T-helper 22 cell (primary cell): ENCODE results near the gene GEN1.

Source experiments
- DNase-seq: peaks from one replicate; pipeline ENCODE4 v3.0.0-alpha.2; 2020; ENCODE audit warnings: low read depth

The GEN1 gene

GRCh38 chr2:17827316-17827715 is 73.4 kb downstream of the GEN1 start:
- no peak for DNase-seq

GRCh38 chr2:17827785-17828184 is 73.8 kb downstream of the GEN1 start:
- DNase-seq = no peak

DNA sequence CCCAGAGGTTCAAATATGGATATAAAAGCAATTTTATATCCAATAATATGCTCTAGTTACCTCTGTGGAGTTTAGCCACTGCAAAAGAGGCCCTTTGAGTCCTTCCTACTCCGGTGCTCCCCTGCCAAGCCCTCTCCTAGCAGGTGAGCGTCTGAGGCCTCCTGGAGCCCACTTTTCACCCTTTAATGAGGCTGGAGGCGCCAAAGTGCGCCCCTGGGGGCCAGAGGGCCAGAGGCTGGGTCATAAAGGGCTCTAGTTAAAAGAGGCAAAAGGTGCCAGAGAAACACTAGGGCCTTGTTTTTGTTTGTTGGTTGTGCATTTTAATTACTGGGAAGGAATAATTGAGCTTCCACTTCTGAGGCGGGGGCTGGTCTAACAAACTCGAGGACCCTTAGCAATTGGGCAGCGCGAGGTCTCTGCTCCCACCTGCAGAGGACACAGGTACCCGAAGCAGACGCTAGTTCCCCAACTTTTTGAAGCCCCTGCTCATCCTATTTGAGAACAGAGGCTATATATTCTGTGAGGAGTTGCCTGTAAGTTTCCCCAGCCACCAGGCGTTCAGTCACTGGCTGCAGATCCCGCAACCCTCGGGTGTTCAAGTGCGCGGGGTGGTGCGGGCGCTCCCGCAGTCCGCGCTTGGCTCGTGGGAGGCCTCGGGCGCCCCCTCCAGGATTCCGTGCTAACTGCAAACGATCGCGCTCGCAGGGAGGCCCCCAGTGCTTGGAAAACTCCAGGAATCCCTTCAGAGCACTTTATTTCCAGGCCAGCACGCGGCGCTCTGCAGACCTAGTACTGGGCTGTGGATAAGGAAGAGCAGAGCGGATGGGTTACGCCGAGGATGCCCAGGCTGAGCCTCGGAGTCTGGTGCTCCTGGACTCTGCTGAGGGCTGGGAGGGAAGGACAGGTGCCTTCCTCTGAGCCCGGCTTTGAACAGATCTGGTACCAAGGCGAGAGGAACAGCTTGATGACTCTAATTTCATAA is 76.4 kb downstream of the GEN1 start:
- no peak for DNase-seq

- no peak for DNase-seq
Measured at GRCh38 chr2:17835516-17835915, 81.6 kb downstream of the GEN1 start.
